Small intestine (tissue), 7 donors: Measurements from ENCODE around the gene RASA2. TPM values are rescaled to one million over a fixed set of nuclear protein-coding genes. Genes with fewer than 3 reads are reported as not detected.
"Not testable (repeated sequence)": the region's sequence is repeated elsewhere in the genome, so short reads cannot be mapped to it uniquely, and the experiment has no call there.

ENCODE experiments used
- DNase-seq, 2 donors: peaks; one replicate each; pipeline versions ENCODE4 v3.0.0 to v3.0.0-alpha.2; 2013
- FAIRE-seq: peaks from 2 replicates; lab custom pipeline; 2012; peaks lifted over from hg19 to GRCh38; lab: Jason Lieb, UNC
- H3K27ac ChIP-seq, 3 donors: one replicate each; pipeline ENCODE4 v1.5.1; 2013; ENCODE audit warnings: low read length in 2 of 3, mild to moderate bottlenecking in 2 of 3, control low read depth in 1 of 3, inconsistent platforms in 1 of 3, low read depth in 1 of 3, moderate library complexity in 1 of 3
- H3K27me3 ChIP-seq, 3 donors: one replicate each; pipeline ENCODE4 v1.6.1; 2013; ENCODE audit warnings: low read length in 3 of 3, inconsistent platforms in 1 of 3; ENCODE audit not compliant: control insufficient read depth in 3 of 3, insufficient read depth in 3 of 3
- H3K36me3 ChIP-seq, 3 donors: one replicate each; pipeline ENCODE4 v1.6.1; 2013; ENCODE audit warnings: low read length in 3 of 3, inconsistent platforms in 1 of 3, low read depth in 1 of 3, mild to moderate bottlenecking in 1 of 3, moderate library complexity in 1 of 3; ENCODE audit not compliant: control insufficient read depth in 3 of 3, insufficient read depth in 2 of 3
- H3K4me1 ChIP-seq, 3 donors: one replicate each; pipeline ENCODE4 v1.6.1; 2013; ENCODE audit warnings: low read length in 2 of 3, inconsistent platforms in 1 of 3, low read depth in 1 of 3, mild to moderate bottlenecking in 1 of 3, moderate library complexity in 1 of 3; ENCODE audit not compliant: control insufficient read depth in 3 of 3, insufficient read depth in 2 of 3
- H3K4me3 ChIP-seq, 3 donors: one replicate each; pipeline ENCODE4 v1.5.1; 2013; ENCODE audit warnings: low read length in 3 of 3, control low read depth in 1 of 3, inconsistent platforms in 1 of 3, low read depth in 1 of 3, mild to moderate bottlenecking in 1 of 3, moderate library complexity in 1 of 3
- H3K9me3 ChIP-seq, 2 donors: one replicate each; pipeline ENCODE4 v1.6.1; 2013; ENCODE audit warnings: low read depth in 1 of 2, low read length in 1 of 2; ENCODE audit not compliant: control insufficient read depth in 2 of 2, insufficient read depth in 1 of 2
- WGBS, 3 donors: extraction: QIAGEN DNeasy Blood & Tissue Kit; methylation state at CpG; one replicate each; pipeline ENCODE4 v1.1.7; 2013; 5-methylcytosine and 5-hydroxymethylcytosine counted together
- polyA plus RNA-seq, 4 donors: library from polyadenylated mRNA; stranded (reverse) in 3 of 4; unstranded in 1 of 4; fragments of 200-250 nt in 3 of 4; fragments of 120-200 nt in 1 of 4; gene quantifications; one replicate each; pipeline versions ENCODE4 v1.2.1 to v1.2.3, GENCODE V29; 2013
- donor health status: healthy with polysubstance abuse.
- donor health status: control.
- donor health status: control.
- donor health status: Bipolar disorder and iron deficiency.
- donor health status: healthy.

The RASA2 gene
- polyA plus RNA-seq, 4 donors = 3.8 to 17.1 (median 4.4) TPM

DNA sequence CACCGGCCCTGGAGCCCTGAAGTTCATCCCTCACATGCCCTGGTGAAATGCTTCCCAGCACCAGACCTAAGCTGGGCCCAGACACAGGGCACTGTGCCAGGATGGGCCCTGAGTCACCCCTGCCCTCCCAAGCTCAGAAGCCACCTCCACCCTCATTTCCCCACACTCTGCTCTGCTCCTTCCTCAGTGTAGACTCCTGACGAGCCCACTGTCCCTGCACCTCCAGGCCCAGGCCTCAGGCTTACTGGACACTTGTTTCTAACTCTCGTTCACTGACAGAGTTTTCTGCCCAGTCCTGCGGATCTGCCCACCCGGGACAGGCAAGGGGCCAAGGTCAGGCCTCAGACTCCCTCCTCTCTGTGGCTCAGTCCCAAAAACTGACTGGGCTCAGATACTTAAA, 138.7 kb downstream of the RASA2 start:
- H3K4me1 ChIP-seq = peaks cover 0 to 15% (median 0%) of the 10 kb centered on the region in 3 donors
- H3K9me3 ChIP-seq = peaks cover 0 to 52% of the 10 kb centered on the region in 2 donors
- H3K4me3 ChIP-seq = no peak overlapping the region
- DNase-seq (no peak), FAIRE-seq (no peak)
- H3K27me3 ChIP-seq = no peaks in the 10 kb centered on the region
- WGBS, 3 donors = 61 to 68% (median 68%) methylated on average over 4 to 5 of the region's 5 CpGs
- peaks cover 0 to 5% (median 0%) of the 10 kb centered on the region in 3 donors for H3K36me3 ChIP-seq
- H3K27ac ChIP-seq = no peak overlapping the region

DNA sequence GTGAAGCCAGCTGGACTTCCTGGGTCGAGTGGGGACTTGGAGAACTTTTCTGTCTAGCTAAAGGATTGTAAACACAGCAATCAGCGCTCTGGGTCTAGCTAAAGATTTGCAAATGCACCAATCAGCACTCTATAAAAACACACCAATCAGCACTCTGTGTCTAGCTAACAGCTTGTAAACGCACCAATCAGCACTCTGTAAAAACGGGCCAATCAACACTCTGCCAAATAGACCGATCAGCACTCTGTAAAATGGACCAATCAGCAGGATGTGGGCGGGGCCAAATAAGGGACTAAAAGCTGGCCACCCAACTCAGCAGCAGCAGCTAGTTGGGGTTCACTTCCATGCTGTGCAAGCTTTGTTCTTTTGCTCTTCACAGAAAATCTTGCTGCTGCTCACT, 141.5 kb downstream of the RASA2 start:
- H3K36me3 ChIP-seq, H3K27ac ChIP-seq, FAIRE-seq, H3K4me3 ChIP-seq, H3K27me3 ChIP-seq, DNase-seq: not testable (repeated sequence)
- 75 to 84% (median 79%) methylated on average over 6 of the region's 6 CpGs for WGBS, 3 donors
- Histone ChIP-seq H3K9me3 (peaks cover 0 to 28% of the 10 kb centered on the region in 2 donors), H3K4me1 (peaks cover 0 to 11% (median 0%) of the 10 kb centered on the region in 3 donors)

DNA sequence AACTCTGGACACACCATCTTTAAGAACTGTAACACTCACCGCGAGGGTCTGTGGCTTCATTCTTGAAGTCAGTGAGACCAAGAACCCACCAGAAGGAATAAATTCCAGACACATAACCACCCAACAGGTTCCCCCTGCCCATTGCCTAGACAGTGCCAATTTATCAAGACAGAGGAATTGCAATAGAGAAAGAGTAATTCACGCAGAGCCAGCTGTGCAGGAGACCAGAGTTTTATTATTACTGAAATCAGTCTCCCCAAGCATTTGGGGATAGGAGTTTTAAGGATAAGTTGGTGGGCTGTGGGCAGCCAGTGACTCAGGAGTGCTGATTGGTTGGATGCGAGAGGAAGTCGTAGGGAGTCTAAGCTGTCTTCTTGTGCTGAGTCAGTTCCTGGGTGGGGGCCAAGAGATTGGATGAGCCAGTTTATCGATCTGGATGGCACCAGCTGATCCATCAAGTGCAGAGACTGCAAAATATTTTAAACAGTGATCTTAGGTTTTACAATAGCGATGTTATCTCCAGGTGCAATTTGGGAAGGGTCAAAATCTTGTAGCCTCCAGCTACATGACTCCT, 142.1 kb downstream of the RASA2 start:
- not testable (repeated sequence) for H3K27me3 ChIP-seq, H3K4me3 ChIP-seq, DNase-seq, H3K4me1 ChIP-seq, H3K36me3 ChIP-seq, H3K27ac ChIP-seq, FAIRE-seq
- peaks cover 0 to 24% of the 10 kb centered on the region in 2 donors for H3K9me3 ChIP-seq
- 78 to 81% (median 80%) methylated on average over 7 of the region's 7 CpGs for WGBS, 3 donors

DNA sequence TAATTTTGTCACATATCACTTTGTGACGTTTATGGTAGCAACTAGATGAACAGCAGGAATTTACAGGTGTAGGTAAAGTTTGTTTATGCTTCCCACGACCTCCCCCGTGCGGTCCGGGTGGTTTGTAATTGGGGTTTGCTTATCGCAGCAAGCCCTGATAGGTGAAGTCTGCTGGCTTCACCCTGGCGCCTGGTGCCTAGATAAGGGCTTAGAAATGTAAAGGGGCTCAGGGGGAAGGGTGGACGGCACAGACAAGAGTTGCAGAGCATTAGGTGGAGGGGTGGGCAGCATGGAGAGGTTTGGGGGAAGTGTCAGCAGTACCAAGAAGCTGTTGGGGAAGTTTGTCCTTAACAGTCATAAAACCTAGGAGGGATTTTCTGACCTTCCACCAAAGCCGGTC, 143.1 kb downstream of the RASA2 start:
- Histone ChIP-seq H3K27ac (peak overlapping the region in 1 of 3 donors; percentile 73), H3K36me3 (no peaks in the 10 kb centered on the region), H3K9me3 (peaks cover 0 to 24% of the 10 kb centered on the region in 2 donors), H3K4me1 (peaks cover 0 to 7% (median 0%) of the 10 kb centered on the region in 3 donors), H3K4me3 (no peak overlapping the region), H3K27me3 (no peaks in the 10 kb centered on the region)
- peak in 1 of 2 donors; percentile 71 for DNase-seq
- WGBS, 3 donors = 20 to 43% (median 37%) methylated on average over 9 of the region's 9 CpGs
- FAIRE-seq = no peak

DNA sequence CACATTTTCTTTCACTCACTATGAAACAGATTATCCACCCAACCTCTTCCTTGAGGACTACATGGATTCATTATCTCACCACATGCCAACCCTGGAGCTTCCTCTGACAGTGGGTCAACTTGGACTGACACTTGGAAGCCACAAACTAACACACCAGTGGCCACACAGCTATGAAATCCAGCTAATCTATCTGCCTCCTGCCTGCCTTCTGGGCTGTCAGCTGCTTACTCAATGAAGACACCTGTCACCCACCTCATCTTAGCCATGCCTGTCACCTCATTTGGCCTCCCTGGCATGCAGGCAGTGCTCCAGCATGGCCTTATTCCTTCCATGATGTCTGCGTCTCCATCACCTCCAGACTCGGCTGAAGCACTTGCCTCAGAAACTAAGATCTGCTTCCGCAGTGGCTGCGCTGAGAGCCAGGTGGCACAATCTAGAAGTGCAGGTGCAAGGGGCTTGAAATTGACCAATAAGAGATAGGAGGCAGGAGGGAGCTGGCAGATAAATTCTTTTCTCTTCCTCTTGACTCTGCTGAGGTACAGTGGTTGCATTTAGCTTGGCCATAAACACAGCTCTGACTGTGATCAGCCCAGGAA, 146.1 kb downstream of the RASA2 start:
- FAIRE-seq (no peak), DNase-seq (peak; percentile 22 to 35)
- no peak overlapping the region for H3K4me3 ChIP-seq
- peaks cover 0 to 7% (median 0%) of the 10 kb centered on the region in 3 donors for H3K4me1 ChIP-seq
- no peak overlapping the region for H3K27ac ChIP-seq
- no peaks in the 10 kb centered on the region for H3K36me3 ChIP-seq
- WGBS, 3 donors = 25 to 63% (median 51%) methylated on average over 4 of the region's 4 CpGs
- peaks cover 0 to 15% of the 10 kb centered on the region in 2 donors for H3K9me3 ChIP-seq
- no peaks in the 10 kb centered on the region for H3K27me3 ChIP-seq

DNA sequence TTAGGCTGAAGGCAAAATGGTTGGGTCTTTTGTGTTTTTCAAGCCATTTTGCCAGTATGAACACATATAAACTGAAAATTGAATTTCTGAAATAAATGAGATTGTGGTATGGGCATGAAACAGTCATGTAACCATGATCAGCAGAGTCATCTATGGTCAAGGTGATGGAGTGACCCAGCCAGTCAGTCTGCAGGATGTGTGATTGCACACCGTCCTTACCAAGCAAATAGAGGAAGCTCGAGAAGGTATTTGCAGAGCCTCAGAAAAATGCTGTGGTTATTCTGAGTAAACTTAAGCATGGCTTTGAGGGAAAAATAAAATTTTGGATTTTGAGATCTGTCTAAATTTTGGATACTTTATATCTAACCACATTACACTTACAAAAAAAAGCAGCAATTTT, 155.4 kb downstream of the RASA2 start:
- H3K9me3 ChIP-seq = peaks cover 0 to 2% of the 10 kb centered on the region in 2 donors
- H3K27ac ChIP-seq = no peak overlapping the region
- no peaks in the 10 kb centered on the region for H3K27me3 ChIP-seq
- FAIRE-seq (no peak), DNase-seq (no peak)
- H3K4me1 ChIP-seq = peaks cover 0 to 6% (median 0%) of the 10 kb centered on the region in 3 donors
- H3K4me3 ChIP-seq = no peak overlapping the region
- WGBS, 3 donors = 63 to 83% (median 73%) methylated on average over 2 of the region's 2 CpGs
- H3K36me3 ChIP-seq = no peaks in the 10 kb centered on the region

DNA sequence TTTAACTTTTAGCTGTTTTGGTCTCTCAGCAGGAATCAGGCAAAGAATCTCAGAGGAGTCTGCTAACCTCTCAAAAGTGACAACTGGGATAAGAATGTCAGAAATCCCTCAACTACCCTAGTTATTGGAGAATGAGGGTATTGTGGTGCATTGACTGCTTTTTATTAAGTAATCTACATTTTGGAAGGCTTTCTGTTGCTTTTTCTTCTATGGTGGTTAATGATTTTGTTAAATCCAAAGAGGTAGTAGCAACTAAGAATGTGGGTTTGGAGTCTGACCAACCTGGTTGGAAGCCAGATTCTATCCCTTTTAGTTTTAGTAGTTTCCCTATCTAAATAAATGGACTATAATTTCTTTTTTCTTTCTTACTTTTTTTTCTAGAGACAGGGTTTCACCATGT, 156.6 kb downstream of the RASA2 start:
- no peak overlapping the region for H3K27ac ChIP-seq
- H3K9me3 ChIP-seq = peaks cover 0 to 8% of the 10 kb centered on the region in 2 donors
- no peaks in the 10 kb centered on the region for H3K36me3 ChIP-seq
- DNase-seq (no peak), FAIRE-seq (no peak)
- no peaks in the 10 kb centered on the region for H3K27me3 ChIP-seq
- no peak overlapping the region for H3K4me3 ChIP-seq
- peaks cover 0 to 11% (median 0%) of the 10 kb centered on the region in 3 donors for H3K4me1 ChIP-seq

DNA sequence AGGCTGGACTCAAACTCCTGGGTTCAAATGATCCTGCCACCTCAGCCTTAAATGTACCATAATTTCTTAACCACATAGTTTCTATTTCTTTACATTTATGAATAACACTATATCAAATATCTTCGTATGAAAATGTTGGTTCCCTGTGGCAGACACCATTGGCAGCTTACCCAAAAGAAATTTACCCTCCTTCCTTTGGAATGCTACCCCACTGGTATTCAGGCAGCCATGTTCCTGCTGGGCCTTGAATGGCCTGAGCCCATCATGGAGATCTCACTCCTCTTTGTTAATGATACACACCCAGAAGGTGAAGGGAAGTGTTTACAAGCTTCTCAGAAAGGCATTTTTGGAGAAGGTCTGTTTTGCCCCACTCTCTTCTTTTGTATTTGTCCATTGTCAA, 157.0 kb downstream of the RASA2 start:
- Histone ChIP-seq H3K4me3 (no peak overlapping the region), H3K4me1 (peaks cover 0 to 11% (median 0%) of the 10 kb centered on the region in 3 donors), H3K27me3 (no peaks in the 10 kb centered on the region), H3K9me3 (peaks cover 0 to 8% of the 10 kb centered on the region in 2 donors), H3K36me3 (no peaks in the 10 kb centered on the region), H3K27ac (no peak overlapping the region)
- FAIRE-seq = no peak
- no peak for DNase-seq
- WGBS, 3 donors = 69 to 83% (median 80%) methylated on average over 1 of the region's 1 CpG
